ENCODE data around the gene KRTAP2-1.
"Not testable (repeated sequence)": the region's sequence is repeated elsewhere in the genome, so short reads cannot be mapped to it uniquely, and the experiment has no call there.

KRTAP2-1 gene

DNA sequence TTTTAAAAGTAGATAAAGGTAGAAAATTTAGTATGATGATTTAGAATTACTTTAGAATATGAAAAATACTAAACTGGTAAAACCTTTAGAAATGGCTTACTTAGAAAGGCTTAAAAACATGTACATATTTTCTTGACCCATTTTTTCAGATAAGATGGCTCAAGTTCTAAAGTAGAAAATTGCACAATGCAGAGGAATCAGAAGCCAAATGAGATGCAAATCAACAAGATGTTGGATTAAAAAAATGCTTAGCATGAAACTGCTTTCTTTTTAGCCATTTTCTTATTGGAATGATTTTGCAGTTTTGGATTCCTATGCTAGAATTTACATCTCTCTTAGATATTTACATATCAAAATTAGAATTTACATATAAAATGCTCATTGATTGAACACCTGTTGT, 36.7 kb downstream of the KRTAP2-1 start:
- DNase-seq, result no peak

DNA sequence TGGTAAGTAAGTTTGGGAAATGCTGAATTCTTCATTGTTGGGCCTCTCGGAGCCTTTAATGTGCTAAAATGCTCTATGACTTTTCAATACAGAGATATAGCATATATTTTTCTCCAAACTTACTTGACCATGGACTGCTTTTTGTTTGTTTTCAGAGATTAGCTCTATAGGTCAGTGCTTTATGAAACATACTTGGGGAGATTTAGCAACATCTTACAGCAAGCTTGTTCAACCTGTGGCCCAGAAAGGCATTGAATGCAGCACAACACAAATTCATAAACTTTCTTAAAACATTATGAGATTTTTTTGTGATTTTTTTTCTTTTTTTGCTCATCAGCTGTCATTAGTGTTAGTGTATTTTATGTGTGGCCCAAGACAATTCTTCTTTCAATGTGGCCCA, 37.2 kb downstream of the KRTAP2-1 start:
- DNase-seq, result no peak

DNA sequence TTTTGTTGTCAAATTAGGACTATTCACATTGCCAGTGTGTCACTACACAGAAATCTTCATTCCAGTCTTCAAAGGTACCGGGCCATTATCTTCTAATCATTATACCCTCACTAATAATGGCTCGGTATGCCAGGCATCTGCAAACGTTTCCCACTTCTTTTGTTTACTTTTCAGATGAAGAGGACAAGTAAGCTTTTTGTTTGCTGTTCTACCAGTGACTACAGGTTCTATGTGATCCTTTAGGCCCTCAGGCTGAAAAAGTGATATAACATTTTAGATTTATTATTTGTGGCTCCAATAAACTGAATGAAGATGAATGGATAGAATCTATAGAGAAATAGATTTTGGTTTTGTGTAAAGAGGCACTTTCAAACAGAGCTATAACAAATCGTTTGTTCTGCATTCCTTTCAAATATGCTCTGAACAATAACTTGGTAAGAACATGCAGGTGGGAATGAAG, 37.8 kb downstream of the KRTAP2-1 start:
- no peak for DNase-seq

DNA sequence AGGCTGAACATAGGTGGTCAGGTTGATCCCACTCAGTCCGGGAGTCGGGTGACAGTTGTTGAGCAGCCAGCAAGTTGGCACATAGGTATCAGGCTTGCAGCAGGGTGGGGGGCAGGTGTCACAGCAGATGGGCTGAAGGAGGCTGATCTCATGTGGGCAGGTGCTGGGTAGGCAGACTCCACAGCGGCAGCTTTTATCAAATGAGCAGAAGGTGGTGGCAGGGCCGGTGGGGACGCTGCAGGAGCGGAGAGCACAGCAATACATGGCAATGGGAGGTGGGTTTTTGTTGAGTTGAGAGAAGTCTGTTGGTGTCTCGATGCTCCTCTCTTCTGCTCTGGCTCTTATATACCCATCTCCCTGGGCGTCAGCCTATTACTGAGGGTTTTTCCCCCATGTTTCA, 38.3 kb downstream of the KRTAP2-1 start, which contains the start of gene KRTAP3-1:
Gene KRTAP3-1 (minus strand): TSS at position 318 of the 400 bp plus-strand sequence. CDS start 54 bp downstream, at position 264.
- no peak for DNase-seq

DNA sequence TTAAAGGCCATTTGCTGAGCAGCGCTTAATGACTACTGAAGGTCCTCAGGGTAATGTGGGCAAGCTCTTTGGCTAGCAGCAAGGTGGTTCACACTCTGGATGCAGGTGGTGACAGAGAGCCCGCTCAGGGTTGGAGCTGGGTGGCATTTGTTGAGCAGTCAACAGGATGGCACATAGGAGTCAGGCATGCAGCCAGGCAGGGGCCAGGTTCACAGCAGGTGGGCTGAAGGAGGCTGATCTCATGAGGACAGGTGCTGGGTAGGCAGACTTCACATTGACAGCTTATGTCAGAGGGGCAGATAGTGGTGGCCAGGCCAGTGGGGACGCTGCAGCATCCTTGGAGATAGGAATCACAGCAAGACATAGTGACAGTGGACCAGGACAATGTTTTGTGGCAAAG, 42.7 kb downstream of the KRTAP2-1 start:
- no peak for DNase-seq

DNA sequence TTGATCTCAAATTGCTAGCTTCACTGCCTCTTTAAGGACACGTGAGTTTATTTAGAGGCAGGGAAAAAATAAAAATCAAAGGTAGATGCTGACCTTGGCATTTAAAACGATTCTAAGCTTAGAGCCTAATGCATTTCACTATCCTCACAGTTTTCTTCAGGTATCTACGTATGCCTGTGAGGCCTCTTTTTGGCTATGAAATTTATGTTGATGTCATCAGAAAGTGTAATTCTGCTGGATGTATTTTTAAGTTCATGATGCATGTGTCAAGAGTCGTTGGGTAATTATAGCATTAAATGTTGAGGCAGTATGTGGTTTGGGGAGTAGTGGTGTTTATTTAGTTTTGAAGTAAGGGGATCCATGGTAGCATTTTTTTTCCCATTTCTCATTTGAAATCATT, 43.2 kb downstream of the KRTAP2-1 start:
- DNase-seq, result no peak

DNA sequence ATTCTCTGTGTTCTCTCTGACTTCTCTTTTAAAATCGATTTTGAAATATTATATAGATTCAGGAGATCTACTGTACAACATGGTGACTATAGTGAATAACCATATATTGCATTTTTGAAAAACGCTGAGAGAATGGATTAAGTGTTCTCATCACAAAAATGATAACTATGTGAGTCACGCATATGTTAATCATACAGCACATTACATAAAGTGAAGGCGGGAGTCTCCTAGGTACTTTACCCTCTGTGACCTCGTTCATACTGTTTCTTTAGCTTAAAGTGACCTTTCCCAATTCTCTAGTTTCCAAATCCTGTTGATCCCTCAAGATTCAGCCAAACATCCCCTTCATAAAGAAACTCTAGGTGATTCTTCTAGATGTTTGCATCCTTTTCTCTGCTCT, 44.3 kb downstream of the KRTAP2-1 start:
- no peak for DNase-seq

DNA sequence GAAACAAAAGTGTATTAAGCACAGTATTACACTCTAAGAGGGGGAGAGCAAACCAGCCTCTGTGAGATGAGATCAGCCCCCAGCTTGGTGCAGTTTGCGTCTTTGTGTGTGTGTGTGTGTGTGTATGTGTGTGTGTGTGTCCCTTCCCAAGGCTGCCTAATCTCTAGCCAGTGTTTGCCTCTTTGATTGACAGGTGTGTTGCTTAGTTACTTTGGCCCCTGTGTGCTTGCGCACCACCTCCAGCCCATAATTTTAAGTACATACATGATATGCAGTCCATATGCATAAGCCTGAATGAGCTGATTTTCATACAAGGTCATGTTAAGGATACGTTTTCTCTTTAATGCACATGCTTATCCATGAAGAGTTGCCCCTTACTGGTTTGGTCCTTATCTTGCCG, 45.3 kb downstream of the KRTAP2-1 start:
- no peak for DNase-seq

DNA sequence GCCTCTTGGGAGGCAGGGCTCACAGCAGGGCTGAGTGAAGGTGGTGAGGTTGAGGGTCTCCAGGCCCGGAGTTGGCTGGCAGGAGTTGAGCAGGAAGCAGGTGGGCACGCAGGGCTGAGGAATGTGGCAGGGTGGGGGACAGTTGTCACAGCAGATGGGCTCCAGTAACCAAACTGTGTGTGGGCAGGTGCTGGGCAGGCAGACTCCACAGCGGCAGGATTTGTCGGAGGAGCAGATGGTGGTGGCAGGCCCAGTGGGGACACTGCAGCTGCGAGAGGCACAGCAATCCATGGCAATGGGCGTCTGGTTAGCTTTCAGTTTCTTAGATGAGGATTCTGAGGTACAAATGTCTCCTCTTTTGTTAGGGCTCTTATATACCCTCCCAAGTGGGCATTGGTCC, 47.6 kb downstream of the KRTAP2-1 start, which contains the start of gene KRTAP3-2:
Gene KRTAP3-2 (minus strand): TSS at position 344 of the 400 bp plus-strand sequence. CDS start 53 bp downstream, at position 291.
- DNase-seq, result not testable (repeated sequence)

DNA sequence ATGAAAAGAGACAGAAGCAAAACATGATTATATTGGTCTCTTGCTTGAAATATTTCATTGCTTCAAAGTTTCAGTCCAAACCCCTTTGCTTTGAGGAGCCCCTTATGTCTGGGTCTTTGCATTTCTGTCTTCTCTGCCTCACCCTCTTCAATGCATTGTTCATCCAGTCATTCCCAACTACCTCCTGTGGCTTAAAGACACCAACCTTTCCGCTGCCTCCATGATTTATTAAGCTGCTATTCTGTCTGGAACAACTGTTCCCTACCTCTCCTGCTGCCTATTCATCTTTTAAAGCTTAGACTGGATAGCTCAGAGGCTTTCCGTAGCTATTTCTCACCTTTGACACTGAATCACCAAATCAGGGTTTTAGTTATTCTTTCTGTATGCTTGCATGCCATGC, 49.8 kb downstream of the KRTAP2-1 start:
- no peak for DNase-seq

DNA sequence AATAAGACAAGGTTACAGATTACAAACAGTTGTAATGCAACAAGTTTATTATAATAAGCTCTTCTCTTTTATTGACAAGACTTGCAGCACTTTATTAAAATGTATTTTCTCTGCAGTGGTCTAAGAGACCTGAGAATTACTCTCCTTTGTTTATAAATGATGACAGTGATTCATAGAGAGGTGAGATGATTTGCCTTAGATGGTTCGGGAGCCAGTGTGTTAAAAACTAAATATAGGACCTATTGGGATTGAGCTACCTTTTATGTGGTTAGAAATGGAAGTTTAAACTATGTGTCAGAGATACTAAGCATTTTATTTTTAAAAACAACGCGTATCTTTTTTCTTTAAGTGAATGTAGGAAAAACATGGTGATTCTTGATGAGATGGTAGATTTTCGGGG, 50.3 kb downstream of the KRTAP2-1 start:
- DNase-seq, result no peak

Data from stimulated activated CD4-positive, alpha-beta T cell treated with anti-CD3 and anti-CD28 coated beads, Interleukin-15, amount 100 ng/mL, for 24 hours (primary cell).